Coronary artery (tissue), 2 donors: ENCODE data around the gene MFSD2A.
"Not testable (repeated sequence)": the region's sequence is repeated elsewhere in the genome, so short reads cannot be mapped to it uniquely, and the experiment has no call there.

ENCODE experiments used
- DNase-seq: peaks from one replicate; pipeline ENCODE4 v3.0.0-alpha.2; 2017; ENCODE audit warnings: low spot score
- H3K27ac ChIP-seq, 2 donors: fragments of 200-600 bp; sonication (generic); one replicate each; pipeline ENCODE4 v1.5.1; 2016 to 2019
- H3K4me3 ChIP-seq: fragments of 200-600 bp; sonication (generic); 2 replicates; pipeline ENCODE4 v1.5.1; 2016; ENCODE audit warnings: mild to moderate bottlenecking, moderate library complexity
- CTCF ChIP-seq: fragments of 200-600 bp; sonication (generic); IDR thresholded peaks from one replicate; pipeline ENCODE4 v1.5.1; 2019; ENCODE audit warnings: antibody characterized with exemption

MFSD2A gene

GRCh38 chr1:40004857-40005256, 49.9 kb downstream of the MFSD2A start:
- Histone ChIP-seq H3K27ac (no peak overlapping the region), H3K4me3 (no peak overlapping the region)
- no peak for DNase-seq
- no peak for TF ChIP-seq CTCF

- H3K27ac ChIP-seq, DNase-seq, H3K4me3 ChIP-seq: not testable (repeated sequence)
Measured at GRCh38 chr1:40007481-40008034, 52.6 kb downstream of the MFSD2A start.

- no peak for DNase-seq
- no peak overlapping the region for H3K27ac ChIP-seq
- TF ChIP-seq CTCF = no peak
- no peak overlapping the region for H3K4me3 ChIP-seq
Measured at GRCh38 chr1:40011198-40011597, 56.3 kb downstream of the MFSD2A start.

DNA sequence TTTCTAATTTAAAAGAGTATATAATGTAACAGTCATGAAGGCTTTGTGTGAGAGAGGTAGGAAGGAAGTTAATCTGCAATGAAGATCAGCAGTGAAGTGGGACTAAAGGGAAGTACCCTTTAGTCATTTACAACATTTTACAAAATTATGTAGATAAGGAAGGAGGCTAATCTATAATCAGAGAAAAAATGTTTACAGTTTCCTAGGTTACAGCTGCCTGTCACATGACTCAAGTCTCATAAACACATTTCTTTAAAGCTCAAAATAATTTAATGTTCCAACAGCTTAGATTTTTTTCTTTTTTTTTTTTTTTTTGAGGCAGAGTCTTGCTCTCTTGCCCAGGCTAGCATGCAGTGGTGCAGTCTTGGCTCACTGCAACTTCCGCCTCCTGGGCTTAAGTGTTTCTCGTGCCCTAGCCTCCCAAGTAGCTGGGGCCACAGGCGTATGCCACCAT, 59.3 kb downstream of the MFSD2A start:
- no peak for TF ChIP-seq CTCF
- DNase-seq = no peak
- Histone ChIP-seq H3K27ac (no peak overlapping the region), H3K4me3 (no peak overlapping the region)

DNA sequence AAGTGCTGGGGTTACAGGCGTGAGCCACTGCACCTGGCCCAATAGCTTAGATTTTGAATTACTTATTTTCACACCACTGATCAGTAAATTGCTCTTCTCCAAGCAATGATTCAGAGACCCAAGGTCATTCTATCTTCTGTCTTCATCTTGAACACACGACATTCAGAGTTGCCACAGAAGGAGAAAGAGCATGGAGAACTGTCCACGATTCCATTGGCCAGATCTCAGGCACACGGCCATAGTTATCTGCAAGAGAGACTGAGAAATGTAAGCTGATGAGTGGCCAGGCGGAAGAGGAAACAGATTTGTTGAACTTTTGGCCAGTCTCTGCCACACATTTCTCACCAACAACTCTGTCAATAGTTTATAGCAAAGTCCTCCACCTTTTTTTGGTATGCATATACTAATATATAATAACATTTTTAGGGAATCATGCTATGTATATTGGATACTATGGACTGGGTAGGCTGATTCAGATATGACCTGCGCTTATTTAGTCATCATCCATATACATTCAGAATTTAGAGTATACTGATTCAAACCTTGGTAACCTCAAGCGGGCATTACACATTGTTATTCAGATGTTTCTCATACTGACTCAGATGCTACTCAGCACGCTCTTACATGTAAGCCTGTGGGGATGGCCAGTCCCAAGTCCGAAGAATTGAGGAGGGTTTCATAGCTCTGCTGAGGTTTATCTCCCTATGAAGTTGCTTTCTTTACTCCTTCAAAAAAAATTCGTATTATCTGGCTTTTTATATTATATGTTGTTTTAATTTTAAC, 60.1 kb downstream of the MFSD2A start:
- H3K4me3 ChIP-seq = no peak overlapping the region
- no peak for DNase-seq
- H3K27ac ChIP-seq = no peak overlapping the region
- TF ChIP-seq CTCF = no peak

DNA sequence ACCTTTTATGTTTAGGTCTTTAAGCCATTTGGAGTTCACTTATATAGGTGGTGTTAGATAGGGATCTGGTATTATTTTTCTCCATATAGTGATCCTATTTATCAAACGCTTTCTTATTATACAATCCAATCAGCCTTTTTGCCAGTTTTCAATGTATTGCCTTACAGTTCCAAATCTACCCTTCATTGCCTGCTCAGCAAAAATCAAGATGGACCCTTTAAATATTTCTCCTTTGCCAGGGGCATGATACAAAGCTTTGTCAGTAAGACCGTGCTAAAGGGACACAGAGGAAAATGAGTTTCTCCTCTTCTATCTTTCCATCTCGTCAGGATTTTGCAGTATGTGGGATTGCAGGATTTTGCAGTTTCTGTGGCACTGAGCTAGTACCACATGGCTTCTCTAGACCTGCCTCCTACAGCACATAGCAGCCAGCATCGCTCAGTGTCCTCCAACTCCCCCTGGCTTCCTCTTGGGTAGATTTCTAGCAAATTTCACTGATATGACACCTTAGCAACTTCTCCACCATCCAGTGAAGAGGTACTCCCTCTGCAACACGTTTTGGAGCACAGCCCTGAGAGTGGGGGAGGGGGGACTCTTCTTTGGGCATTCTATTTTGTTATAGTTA, 63.1 kb downstream of the MFSD2A start:
- no peak overlapping the region for H3K27ac ChIP-seq
- H3K4me3 ChIP-seq = no peak overlapping the region
- no peak for TF ChIP-seq CTCF
- no peak for DNase-seq
